Keratinocyte (primary cell): Measurements from ENCODE around the gene ADISSP.
A peak's percentile ranks its signal among the peaks of the same experiment; 100 is the strongest.

ENCODE experiments used
- CTCF ChIP-seq, 3 experiments: IDR thresholded peaks in 1 of 3; conservative IDR thresholded peaks in 1 of 3; optimal IDR thresholded peaks in 1 of 3; 2 replicates in 2 of 3; 3 replicates in 1 of 3; pipeline versions ENCODE3 to v1.5.1; 2011; ENCODE audit warnings: low read length in 3 of 3, mild to moderate bottlenecking in 3 of 3, moderate library complexity in 2 of 3, control low read depth in 1 of 3, inconsistent platforms in 1 of 3; ENCODE audit not compliant: insufficient read depth in 2 of 3; ENCODE audit errors: extremely low read depth in 1 of 3
- EZH2 ChIP-seq: IDR thresholded peaks from one replicate; pipeline ENCODE4 v1.6.1; 2012; ENCODE audit warnings: inconsistent platforms, mild to moderate bottlenecking, low read length, moderate library complexity

DNA sequence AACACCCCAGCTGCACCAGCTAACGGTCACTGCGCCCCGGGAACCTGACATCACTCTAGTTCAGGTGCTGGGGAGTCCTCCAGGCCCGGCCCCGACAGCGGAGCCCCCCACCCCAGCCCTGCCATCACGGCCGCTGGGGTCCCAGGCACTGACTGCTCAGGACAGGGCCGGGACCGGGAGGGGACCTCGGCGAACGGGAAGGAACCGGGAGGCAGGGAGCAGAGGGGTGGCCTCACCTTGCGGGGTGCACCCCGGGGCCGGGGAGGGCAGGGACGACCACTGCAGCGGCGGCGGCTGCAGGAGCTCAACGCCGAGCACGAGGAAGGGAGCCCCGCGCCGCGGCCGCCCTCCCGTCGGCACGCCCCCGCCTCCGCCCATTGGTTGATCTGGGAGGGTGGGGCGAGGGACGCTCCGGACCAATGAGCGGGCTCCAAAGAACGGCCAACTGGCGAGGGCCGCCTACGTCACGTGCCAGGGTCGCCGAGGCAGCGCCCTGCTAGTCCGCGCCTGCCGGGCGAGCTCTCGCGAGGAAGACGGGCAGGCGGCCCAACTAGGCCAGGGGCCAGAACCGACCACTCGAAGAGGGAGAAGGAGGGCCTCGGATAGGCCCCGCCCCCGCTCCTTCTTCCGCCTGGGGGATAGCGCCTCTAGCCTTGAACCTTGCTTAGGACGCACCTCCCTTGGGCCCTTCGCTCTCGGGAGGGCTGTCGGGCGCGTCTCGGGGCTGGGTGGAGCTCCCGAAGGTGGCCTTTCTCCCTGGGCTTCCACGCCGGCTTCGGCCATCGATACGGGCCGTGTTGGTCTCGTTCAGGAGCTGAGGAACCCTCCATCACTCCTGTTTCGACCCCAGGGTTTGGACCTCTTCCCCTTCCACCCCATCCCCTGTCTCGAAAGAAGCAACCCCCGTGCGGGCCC lies at the start of gene ADISSP:
- TF ChIP-seq CTCF (optimal IDR thresholded peaks at IDR 0.05 in 1 of 3, IDR thresholded peaks at IDR 0.05 in 1 of 3, conservative IDR thresholded peaks at IDR 0.05 in 1 of 3; ENCODE audit: extremely low read depth in 1 of 3, insufficient read depth in 2 of 3, low read length in 3 of 3) (peak in 1 of 3 experiments; percentile 35), EZH2 (no peak)
